ENCODE data around the gene SHROOM4. TPM values are rescaled to one million over a fixed set of nuclear protein-coding genes. Genes with fewer than 3 reads are reported as not detected.

Gene SHROOM4
- total RNA-seq, 2 experiments from 2014 or later, result not detected

DNA sequence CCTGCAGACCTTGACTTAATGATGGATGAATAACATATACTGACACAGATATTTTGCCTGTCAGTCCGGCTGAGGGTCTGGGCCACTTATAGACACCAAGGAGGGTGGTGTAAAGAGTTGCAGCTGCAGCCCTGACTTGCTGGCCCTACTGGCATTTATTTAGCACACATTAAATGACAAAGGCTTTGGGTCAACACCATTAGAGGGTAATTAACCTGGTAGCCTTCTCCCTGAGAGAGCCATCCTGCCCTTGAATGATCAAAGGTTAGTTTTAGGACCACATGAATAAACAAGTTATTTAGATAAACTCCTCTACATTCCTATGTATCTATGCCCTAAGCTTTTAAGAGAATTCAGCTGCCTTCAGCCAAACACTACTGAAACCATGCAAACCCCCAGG, 232.6 kb downstream of the SHROOM4 start:
- H3K4me3 Mint-ChIP-seq, result no peak overlapping the region
- H3K4me1 Mint-ChIP-seq (ENCODE audit: low read depth), result no peaks in the 10 kb centered on the region
- ChIA-PET POLR2A (no interaction called here), CTCF (no interaction called here)
- no peaks in the 10 kb centered on the region for H3K4me1 ChIP-seq (ENCODE audit: insufficient read depth, low read length)
- ATAC-seq (ENCODE audit: poor library complexity) (no peak), DNase-seq (no peak)
- no peaks in the 10 kb centered on the region for H3K36me3 Mint-ChIP-seq (ENCODE audit: low read depth)
- intact Hi-C loops (cut with DNase I, micrococcal nuclease), result loop anchor here (2.0 to 5.0 kb wide), 2 partner anchors 479 to 481 kb away; no protein-coding TSS in a partner anchor
- H3K9me3 Mint-ChIP-seq, result no peaks in the 10 kb centered on the region
- H3K27ac ChIP-seq (ENCODE audit: low read depth in 1 of 2, low read length in 2 of 2), result no peak overlapping the region
- H3K4me3 ChIP-seq (ENCODE audit: low read length), result no peak overlapping the region
- TF ChIP-seq, protein P1, sequence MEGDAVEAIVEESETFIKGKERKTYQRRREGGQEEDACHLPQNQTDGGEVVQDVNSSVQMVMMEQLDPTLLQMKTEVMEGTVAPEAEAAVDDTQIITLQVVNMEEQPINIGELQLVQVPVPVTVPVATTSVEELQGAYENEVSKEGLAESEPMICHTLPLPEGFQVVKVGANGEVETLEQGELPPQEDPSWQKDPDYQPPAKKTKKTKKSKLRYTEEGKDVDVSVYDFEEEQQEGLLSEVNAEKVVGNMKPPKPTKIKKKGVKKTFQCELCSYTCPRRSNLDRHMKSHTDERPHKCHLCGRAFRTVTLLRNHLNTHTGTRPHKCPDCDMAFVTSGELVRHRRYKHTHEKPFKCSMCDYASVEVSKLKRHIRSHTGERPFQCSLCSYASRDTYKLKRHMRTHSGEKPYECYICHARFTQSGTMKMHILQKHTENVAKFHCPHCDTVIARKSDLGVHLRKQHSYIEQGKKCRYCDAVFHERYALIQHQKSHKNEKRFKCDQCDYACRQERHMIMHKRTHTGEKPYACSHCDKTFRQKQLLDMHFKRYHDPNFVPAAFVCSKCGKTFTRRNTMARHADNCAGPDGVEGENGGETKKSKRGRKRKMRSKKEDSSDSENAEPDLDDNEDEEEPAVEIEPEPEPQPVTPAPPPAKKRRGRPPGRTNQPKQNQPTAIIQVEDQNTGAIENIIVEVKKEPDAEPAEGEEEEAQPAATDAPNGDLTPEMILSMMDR (IDR thresholded peaks at IDR 0.05), result no peak
- H3K36me3 ChIP-seq (ENCODE audit: insufficient read depth, low read length), result no peaks in the 10 kb centered on the region
- no peaks in the 10 kb centered on the region for H3K9me3 ChIP-seq (ENCODE audit: control insufficient read depth in 1 of 2, insufficient read depth in 1 of 2, low read length in 2 of 2)
- peaks cover 14% of the 10 kb centered on the region for H3K27me3 Mint-ChIP-seq
- no peak overlapping the region for H3K27ac Mint-ChIP-seq
- no peaks in the 10 kb centered on the region for H3K27me3 ChIP-seq (ENCODE audit: control insufficient read depth in 1 of 2, insufficient read depth in 2 of 2, low read length in 2 of 2)

DNA sequence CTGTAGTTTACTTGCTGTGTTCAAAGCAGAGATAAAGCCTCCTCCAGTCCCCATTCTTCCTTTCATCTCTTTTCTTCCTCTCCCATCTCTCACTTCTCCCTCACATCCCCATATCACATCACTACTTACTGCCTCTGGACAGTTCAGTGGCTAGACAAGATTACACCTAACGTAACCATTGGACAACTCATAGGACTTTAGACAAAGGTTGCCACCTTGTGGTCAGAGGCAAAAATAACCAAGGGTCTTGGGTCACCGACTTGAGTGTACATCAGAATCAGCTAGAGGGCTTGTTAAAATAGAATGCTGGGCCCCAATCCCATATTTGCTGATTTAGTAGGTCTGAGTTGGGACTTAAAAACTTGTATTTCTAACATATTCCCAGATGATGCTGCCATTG, 234.0 kb downstream of the SHROOM4 start:
- CTCF ChIA-PET, result no interaction called here
- no peaks in the 10 kb centered on the region for H3K4me1 ChIP-seq (ENCODE audit: insufficient read depth, low read length)
- no peak for ATAC-seq (ENCODE audit: poor library complexity)

DNA sequence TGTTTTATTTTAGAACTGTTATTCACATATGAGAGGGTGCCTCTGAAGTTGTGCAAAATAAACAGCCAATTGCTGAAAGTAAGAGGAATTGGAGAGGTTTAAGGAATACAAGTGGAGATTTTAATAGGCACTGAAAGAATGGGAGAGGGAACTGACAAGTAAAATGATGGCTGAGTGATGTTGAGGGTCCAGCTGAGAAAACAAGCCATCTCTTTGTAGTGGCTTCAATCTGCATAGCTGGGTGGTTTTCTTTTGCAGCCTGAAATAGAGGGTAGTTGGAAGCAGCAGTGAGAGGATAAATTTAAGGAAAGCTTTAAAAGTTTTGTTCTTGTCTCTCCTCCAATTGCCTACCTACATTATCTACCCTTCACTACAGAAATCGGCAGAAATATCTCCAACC, 236.7 kb downstream of the SHROOM4 start:
- intact Hi-C loops (cut with DNase I, micrococcal nuclease), result no loop called here
- no peak for ATAC-seq (ENCODE audit: poor library complexity)
- Histone ChIP-seq H3K9me3 (ENCODE audit: control insufficient read depth in 1 of 2, insufficient read depth in 1 of 2, low read length in 2 of 2) (no peaks in the 10 kb centered on the region), H3K4me1 (ENCODE audit: insufficient read depth, low read length) (no peaks in the 10 kb centered on the region), H3K27ac (ENCODE audit: low read depth in 1 of 2, low read length in 2 of 2) (no peak overlapping the region), H3K4me3 (ENCODE audit: low read length) (no peak overlapping the region), H3K27me3 (ENCODE audit: control insufficient read depth in 1 of 2, insufficient read depth in 2 of 2, low read length in 2 of 2) (no peaks in the 10 kb centered on the region), H3K36me3 (ENCODE audit: insufficient read depth, low read length) (no peaks in the 10 kb centered on the region)
- H3K27me3 Mint-ChIP-seq, result peaks cover 9% of the 10 kb centered on the region
- H3K4me3 Mint-ChIP-seq, result no peak overlapping the region
- TF ChIP-seq, protein P1 (IDR thresholded peaks at IDR 0.05), result no peak
- no peaks in the 10 kb centered on the region for H3K36me3 Mint-ChIP-seq (ENCODE audit: low read depth)
- H3K27ac Mint-ChIP-seq, result no peak overlapping the region
- ChIA-PET POLR2A (no interaction called here), CTCF (no interaction called here)
- H3K4me1 Mint-ChIP-seq (ENCODE audit: low read depth), result no peaks in the 10 kb centered on the region
- DNase-seq, result no peak
- no peaks in the 10 kb centered on the region for H3K9me3 Mint-ChIP-seq

More for the DNA sequence above, 234.0 kb downstream of the SHROOM4 start:
- intact Hi-C loops (cut with DNase I, micrococcal nuclease), result loop anchor here (1.0 to 5.0 kb wide), 4 partner anchors 478 to 665 kb away; no protein-coding TSS in a partner anchor
- peak in 9 of 14 experiments; percentile 1 to 59 (median 3) for DNase-seq
- H3K27me3 ChIP-seq (ENCODE audit: control insufficient read depth in 1 of 2, insufficient read depth in 2 of 2, low read length in 2 of 2), result no peaks in the 10 kb centered on the region
- Mint-ChIP-seq H3K27me3 (peaks cover 10% of the 10 kb centered on the region), H3K4me1 (ENCODE audit: low read depth) (no peaks in the 10 kb centered on the region), H3K4me3 (no peak overlapping the region), H3K9me3 (no peaks in the 10 kb centered on the region), H3K27ac (no peak overlapping the region), H3K36me3 (ENCODE audit: low read depth) (no peaks in the 10 kb centered on the region)
- H3K27ac ChIP-seq (ENCODE audit: low read depth in 1 of 2, low read length in 2 of 2), result no peak overlapping the region
- TF ChIP-seq, protein P1 (IDR thresholded peaks at IDR 0.05), result no peak
- H3K36me3 ChIP-seq (ENCODE audit: insufficient read depth, low read length), result no peaks in the 10 kb centered on the region
- no peaks in the 10 kb centered on the region for H3K9me3 ChIP-seq (ENCODE audit: control insufficient read depth in 1 of 2, insufficient read depth in 1 of 2, low read length in 2 of 2)
- POLR2A ChIA-PET, result no interaction called here
- no peak overlapping the region for H3K4me3 ChIP-seq (ENCODE audit: low read length)

Data from CD4-positive, alpha-beta T cell (primary cell).